Colon (tissue), 2 donors: ENCODE results near the gene S1PR1.
"Not testable (repeated sequence)": the region's sequence is repeated elsewhere in the genome, so short reads cannot be mapped to it uniquely, and the experiment has no call there.

Source experiments
- FAIRE-seq: peaks from 2 replicates; lab custom pipeline; 2012; peaks lifted over from hg19 to GRCh38; lab: Jason Lieb, UNC
- donor health status: control.
- donor health status: control.

S1PR1 gene

DNA sequence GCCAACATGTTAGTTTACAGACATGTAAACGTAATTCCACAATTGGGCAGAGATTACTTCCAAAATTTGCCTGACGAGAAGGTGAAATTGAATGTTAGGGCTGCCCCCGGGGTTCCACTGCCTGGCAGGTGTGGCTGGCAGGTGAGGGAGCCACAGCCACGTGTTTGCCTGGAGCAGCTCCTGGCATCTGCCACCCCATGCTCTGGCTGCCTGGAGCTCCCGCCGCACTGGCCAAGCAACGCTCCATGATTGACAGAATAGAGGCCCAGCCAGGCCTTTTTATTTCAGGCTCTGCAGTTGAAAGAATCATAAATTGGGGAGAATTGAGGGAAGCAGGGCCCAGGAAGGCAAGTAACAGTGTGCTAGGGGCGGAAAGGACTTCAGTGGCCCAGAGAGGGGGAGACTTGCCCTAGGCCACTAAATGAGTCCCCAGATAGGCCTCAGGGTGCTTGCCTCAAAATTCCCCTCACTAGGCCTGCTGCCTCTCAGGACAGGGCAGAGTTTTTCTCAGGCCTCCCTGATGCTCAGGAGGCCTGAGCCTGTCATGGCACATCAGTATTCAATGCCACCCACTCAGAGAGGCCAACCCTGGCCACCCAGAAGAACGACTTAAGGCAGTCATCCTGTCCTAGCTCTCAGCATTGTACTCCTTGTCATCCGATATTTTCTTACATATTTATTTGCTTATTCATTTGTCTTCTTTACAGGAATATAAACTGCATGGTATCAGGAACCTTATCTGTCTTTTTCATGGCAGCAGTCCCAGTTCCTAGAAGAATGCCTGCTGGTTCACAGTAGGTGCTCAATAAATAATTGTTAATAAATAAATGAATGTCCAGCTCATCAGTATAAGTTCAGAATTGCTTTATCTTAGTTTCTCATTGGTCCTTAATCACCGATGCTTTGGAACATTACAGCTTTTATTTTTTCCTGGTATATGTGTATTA, 16.6 kb upstream of the S1PR1 start:
- no peak for FAIRE-seq

DNA sequence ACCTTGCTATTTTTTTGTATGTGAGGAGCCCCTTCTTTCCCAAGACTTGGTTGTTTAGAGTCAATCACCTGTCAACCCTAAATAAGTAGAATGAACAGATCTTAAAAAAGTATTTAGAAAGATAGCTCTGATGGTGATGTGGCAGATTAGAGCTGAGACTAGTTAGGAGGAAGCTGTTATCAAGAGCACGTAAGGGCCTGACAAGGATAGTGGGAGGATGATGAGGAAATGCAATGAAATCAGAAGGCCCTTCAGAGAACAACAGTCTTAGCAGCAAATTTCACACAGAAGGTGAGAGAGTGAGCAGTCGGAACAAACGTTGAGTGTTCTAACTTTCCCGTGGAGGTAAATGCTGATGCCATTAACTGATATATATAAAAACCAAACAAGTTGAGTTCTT, 15.9 kb upstream of the S1PR1 start:
- FAIRE-seq: no peak

DNA sequence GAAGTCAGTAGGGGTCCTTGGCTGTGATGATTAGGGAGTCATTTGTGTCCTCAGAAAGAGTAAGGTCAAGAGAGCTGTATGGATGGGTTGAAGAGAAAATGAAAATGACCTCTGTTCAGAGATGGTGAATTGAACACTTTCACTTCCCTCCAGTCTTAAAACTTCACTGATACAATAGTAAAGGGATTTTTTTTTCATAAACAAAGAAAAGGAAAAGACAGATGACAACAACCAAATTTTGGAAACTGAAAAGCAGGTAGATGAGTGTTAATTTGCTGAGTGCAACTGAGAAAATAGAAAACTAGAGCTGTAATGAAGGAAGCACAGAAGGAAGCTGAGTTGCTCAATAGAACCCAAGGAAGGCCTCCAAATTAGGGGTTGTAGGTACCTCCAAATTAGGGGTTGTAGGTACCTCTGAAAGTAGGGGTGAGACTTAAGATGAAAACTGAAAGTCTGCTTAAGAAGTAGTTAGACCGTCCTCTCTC, 14.8 kb upstream of the S1PR1 start:
- FAIRE-seq: no peak

DNA sequence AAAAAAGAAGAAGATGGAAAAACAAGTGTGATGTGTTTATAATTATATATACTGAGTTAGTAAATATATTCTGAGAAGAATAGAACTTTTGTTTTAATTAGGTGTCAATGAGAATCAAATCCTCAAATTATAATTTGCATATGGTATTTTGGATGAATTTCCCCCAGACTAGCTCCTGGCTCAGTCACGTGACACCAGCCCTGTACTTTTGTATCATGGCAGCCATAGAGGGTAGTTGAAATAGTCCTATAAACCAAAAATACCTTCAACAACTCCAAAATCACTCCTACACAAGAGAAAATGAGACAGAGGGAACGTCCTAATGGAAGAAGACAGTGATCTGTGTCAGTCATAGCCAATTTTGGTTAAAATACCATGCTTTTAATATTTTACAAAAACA, 9.0 kb upstream of the S1PR1 start:
- no peak for FAIRE-seq

DNA sequence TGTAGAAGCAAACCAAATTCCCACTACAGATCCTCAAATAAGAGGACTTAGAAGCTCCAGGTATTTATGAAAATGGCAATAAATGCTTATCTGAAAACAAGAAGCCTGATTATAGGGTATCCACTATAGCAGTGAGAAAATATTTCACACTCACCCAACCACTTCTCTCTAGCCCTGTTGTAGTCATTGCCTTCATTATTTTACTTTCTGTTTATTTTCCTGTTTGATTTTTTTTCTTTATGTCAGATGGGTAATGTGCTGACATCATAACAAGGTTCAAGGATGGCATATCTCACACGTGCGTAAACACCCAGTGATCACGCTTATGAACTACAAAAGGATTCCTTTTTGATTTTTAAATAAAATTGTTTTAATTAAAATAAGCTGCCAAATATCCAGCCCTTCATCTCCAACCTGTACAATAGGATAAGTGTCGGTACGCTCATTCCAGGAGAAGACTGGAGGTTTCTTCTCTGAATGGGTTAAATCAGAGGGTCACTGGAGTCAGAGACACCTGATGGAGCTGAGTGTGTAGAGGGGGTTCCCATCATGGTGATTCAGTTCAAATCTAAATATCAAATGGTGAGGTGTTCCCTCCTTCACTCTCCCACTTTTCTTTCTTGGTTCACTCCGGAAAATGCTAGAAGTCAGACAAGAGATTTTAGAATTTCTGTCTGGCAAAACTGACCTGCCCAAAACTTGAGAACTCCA, 8.2 kb upstream of the S1PR1 start:
- no peak for FAIRE-seq

DNA sequence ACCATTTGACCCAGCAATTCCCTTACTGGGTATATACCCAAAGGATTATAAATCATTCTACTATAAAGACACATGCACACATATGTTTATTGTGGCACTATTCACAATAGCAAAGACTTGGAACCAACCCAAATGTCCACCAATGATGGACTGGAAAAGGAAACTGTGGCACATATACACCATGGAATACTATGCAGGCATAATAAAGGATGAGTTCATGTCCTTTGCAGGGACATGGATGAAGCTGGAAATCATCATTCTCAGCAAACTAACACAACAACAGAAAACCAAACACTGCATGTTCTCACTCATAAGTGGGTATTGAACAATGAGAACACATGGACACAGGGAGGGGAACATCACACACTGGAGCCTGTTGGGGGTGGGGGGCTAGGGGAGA, 4.6 kb upstream of the S1PR1 start:
- not testable (repeated sequence) for FAIRE-seq

DNA sequence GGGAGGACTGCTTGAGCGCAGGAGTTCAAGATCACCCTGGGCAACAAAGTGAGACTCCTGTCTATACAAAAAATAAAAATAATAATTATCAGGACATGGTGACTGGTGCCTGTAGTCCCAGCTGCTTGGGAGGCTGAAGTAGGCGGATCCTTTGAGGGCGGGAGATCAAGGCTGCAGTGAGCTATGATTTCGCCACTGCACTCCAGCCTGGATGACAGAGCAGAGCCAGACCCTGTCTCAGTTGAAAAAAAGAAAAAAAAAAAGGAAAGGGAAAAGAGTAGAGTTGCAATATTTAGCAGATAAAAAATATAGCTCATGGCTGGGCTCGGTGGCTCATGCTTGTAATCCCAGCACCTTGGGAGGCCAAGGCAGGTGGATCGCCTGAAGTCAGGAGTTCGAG, 3.3 kb upstream of the S1PR1 start:
- FAIRE-seq: no peak

DNA sequence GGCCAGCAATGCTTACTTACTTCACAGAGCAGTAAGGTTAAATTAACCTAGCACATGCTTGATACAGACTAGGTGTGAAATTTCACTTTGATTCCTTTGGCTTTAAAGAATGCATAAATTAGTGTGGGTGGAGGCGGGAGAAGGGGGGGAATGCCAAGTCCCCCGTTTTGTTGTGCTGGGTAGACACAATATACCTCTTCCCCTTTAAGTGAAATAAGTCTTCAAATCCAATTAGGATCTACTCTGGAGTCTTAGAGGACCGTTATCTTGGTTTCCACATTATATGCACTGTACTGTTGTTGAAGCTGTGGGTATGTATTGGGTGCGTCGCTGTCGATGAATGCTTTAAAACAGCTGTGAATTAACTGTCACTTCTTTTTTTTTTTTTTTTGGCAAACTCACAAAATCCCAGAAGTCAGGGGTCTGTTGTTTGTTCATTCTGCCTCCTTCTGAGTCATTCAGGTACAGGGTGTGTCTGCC, 1.6 kb upstream of the S1PR1 start:
- no peak for FAIRE-seq

DNA sequence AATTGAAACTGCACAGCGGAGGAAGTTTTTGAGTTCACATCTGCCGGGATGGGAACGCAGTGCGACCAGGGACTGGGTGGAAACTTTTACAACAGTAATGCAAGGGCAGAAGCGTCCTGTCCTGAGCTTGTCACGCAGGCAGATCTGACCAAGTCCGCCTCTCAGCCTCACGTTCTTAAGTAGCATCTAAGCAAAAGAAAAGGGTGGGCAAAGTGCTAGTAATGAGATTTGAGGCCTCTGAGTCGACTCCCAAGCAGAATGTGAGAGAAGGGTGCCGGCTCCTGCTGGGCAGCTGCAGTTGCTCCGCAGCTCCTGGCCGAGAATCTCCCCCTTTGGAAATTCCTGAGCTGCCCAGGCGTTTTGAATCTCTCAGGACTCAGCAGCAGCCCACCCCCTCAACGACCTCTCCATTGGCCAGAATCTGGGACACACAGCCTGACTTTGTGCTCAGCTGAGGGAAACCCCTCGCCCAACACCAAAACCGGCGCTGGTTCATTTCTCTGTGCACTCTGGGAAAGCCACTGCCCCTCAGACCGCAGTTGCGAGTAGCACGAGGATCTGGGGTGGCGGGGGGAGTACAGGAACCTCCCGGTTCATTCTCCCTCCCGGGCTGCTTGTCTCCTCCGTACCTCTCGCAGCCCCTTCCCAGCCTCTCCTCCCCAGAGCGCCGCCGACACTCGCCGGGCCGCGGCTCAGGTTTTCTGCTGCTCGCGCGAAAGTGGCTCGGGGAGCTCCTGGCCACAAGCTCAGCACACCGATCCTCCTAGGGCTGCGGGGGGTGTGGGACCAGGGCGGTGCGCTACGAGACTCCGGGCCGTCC, 913 bp upstream of the S1PR1 start:
- no peak for FAIRE-seq

DNA sequence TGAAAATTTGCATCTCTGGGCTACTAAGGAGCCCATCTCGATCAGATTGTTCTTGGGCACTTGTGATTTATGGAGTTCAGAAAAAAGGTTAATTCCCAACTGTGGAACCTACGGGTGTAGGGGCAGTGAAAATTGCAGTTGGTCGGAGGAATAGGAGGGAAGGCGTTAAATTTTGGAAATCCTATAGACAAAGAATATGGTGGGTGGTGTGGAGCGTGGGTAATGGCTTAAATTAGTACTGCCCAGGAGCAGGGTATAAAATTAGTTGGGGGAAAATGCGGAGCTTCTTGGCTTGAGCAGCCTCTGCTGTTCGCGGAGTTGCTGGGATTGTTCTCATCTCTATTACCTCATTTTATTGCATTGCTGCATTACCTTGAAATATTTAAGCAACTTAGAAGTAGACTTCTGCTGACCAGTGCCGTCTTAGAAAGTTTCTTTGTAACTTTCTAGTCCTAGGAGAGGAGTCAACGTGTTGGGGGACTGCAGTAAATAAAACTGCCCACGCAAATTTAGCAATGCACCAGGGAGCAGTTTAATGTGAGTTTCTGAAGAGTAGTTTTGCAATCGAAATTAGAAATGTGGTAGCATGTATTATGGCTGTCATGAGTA, 514 bp downstream of the S1PR1 start:
- no peak for FAIRE-seq

DNA sequence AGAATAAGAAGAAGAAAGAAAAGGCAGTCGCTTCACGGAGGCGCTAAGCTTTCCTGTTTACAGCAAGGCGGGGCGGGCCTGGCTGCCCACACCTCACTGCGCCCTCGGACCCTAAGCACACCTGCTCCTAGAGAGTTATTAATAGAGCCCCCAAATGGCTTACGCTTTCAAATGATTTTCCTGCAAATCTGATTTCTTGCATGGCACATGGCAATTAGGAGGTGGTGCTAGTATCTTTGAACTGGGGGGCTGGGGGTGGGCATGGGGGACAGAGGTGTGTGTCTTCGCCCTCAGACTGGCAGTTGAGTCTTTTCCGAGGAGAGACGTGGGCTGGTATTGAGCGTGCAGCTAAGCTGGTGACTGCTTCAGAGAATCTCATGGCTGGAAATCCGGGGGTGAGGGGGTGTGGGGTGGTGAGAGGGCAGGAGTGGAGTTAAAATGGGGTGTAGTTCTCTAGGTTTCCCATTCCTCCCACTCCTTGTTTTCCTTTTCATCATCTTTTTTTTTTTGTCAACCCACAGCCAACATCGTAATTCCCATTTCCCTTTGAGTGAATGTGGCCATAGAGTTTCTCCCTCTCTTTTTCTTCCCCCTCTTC, 1.3 kb downstream of the S1PR1 start:
- FAIRE-seq: no peak

DNA sequence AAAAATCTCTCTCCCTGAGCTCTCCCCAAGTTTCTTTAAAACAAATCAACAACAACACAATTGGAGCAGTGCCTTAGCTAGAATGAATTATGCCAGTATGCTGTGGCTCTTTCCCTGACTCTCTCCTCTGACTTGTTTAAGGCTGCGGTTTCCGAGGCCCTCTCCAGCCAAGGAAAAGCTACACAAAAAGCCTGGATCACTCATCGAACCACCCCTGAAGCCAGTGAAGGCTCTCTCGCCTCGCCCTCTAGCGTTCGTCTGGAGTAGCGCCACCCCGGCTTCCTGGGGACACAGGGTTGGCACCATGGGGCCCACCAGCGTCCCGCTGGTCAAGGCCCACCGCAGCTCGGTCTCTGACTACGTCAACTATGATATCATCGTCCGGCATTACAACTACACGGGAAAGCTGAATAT, 1.9 kb downstream of the S1PR1 start:
- FAIRE-seq: no peak

DNA sequence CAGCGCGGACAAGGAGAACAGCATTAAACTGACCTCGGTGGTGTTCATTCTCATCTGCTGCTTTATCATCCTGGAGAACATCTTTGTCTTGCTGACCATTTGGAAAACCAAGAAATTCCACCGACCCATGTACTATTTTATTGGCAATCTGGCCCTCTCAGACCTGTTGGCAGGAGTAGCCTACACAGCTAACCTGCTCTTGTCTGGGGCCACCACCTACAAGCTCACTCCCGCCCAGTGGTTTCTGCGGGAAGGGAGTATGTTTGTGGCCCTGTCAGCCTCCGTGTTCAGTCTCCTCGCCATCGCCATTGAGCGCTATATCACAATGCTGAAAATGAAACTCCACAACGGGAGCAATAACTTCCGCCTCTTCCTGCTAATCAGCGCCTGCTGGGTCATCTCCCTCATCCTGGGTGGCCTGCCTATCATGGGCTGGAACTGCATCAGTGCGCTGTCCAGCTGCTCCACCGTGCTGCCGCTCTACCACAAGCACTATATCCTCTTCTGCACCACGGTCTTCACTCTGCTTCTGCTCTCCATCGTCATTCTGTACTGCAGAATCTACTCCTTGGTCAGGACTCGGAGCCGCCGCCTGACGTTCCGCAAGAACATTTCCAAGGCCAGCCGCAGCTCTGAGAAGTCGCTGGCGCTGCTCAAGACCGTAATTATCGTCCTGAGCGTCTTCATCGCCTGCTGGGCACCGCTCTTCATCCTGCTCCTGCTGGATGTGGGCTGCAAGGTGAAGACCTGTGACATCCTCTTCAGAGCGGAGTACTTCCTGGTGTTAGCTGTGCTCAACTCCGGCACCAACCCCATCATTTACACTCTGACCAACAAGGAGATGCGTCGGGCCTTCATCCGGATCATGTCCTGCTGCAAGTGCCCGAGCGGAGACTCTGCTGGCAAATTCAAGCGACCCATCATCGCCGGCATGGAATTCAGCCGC, 2.5 kb downstream of the S1PR1 start:
- no peak for FAIRE-seq

DNA sequence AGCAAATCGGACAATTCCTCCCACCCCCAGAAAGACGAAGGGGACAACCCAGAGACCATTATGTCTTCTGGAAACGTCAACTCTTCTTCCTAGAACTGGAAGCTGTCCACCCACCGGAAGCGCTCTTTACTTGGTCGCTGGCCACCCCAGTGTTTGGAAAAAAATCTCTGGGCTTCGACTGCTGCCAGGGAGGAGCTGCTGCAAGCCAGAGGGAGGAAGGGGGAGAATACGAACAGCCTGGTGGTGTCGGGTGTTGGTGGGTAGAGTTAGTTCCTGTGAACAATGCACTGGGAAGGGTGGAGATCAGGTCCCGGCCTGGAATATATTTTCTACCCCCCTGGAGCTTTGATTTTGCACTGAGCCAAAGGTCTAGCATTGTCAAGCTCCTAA, 3.2 kb downstream of the S1PR1 start:
- FAIRE-seq: no peak

DNA sequence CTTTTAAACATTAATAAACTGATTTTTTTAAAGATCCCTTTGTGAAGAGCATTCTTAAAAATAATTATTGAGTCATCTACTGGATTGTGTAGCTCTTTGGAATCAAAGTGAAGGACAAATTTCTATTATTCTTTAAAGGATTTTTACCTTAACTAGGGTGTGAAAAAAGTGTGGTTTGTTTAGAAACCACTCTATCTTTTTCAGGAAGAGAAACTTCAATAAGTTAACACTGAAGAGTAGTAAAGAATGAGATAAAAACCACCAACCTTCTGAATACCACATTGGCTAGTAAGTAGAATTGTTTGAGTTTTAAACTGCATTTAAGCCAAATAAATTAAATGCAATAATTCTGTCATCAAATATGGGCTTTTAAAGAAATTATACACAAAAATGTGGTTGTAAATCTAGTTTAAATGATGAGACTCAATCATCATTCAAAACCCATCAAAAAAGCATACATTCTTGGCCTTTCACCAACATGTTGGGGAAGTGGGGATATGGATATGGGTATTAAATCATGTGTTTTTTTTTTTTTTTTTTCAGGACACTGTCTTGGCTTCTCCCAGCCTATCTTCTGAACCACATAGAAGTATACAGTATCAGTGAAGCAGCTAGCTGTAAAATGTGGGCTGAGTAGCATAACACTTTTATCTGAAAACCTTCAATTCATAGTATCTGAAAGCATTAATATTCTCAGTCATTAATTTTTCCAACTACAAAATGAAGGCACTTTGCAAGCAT, 4.8 kb downstream of the S1PR1 start:
- no peak for FAIRE-seq

DNA sequence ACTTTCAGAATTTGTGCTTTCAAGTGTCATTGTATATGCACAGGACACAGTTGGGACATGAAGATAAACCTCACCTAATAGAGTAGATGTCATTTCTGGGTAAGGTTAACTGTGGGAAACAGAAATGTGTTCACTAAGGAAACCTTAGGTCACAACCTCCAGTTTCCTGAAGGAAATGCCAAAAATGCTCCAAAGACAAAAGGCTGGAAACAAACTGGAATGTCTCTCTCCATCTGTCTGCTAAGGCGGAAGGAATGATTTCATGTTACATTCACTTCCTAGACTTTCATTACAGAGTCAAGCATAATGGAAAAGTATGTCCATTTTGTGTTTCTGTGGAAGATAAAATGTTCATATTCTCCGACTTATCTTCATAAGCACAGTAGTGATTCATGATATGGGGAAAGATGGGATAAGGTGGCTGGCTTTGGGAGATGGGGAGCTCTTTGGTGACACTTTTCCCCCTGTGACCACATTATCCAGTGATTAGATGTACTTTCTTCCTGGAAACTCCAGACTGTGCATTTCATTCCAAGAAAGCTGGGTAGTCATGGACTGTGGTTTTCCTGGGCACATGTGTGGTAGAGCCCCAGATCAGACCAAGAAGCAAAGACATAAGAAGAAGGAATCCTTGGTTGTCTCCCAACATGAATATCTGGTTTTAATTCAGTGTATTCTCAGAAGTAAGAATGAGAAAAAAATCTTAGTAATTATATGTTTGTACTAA, 5.7 kb downstream of the S1PR1 start:
- FAIRE-seq: no peak

DNA sequence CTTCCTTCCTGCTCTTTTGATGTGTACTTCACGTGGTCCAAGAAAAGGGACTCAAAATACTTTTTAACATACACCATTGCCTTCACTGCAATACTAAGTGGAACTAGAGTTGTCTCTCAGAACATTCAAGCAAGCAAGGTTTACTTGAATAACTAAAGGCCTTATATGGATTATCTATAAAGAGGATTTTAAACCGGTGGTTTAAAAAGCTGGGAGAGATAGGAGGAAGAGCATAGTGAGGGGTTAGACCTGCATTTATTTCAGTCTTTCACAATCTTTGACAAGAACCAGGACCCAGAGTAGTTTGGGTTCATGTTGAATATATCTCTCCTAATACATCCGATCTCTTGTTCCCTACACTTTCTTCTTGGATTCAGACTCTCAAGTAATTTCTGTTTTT, 6.9 kb downstream of the S1PR1 start:
- no peak for FAIRE-seq

DNA sequence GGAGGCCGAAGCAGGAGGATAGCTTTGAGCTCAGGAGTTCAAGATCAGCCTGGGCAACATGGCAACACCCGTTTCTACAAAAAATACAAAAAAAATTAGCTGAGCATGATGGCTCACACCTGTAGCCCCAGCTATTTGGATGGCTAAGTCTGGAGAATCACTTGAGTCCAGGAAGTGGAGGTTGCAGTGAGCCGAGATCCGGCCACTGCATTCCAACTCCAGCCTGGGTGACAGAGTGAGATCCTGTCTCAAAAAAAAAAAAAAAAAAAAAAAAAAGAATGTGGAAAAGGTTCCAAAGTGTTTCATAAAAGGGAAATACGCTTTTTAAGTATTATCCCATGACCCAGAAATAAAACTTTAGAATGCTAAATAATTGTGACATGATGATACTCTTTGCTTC, 8.0 kb downstream of the S1PR1 start:
- no peak for FAIRE-seq
